HepG2 (cell line): Measurements from ENCODE around the gene UBE3D. TPM values are rescaled to one million over a fixed set of nuclear protein-coding genes. Genes with fewer than 3 reads are reported as not detected.
A peak's percentile ranks its signal among the peaks of the same experiment; 100 is the strongest.

Source experiments
- BCL3 ChIP-seq: sonication (generic); formaldehyde crosslinking; IDR thresholded peaks from 2 replicates; pipeline ENCODE4 v1.5.1; 2020; ENCODE audit warnings: mild to moderate bottlenecking, missing genetic modification reagents, moderate library complexity
- DMAP1 ChIP-seq: IDR thresholded peaks from 2 replicates; pipeline ENCODE4 v1.6.1; 2016
- HNF4A ChIP-seq: sonication (generic); formaldehyde crosslinking; IDR thresholded peaks from 2 replicates; pipeline ENCODE4 v1.4.0; 2020; ENCODE audit warnings: missing genetic modification reagents
- HOXA7 ChIP-seq: sonication (generic); formaldehyde crosslinking; IDR thresholded peaks from 2 replicates; pipeline ENCODE4 v1.8.1; 2022; ENCODE audit warnings: mild to moderate bottlenecking, missing genetic modification reagents, moderate library complexity
- MEF2D ChIP-seq: sonication (generic); formaldehyde crosslinking; IDR thresholded peaks from 2 replicates; pipeline ENCODE4 v1.5.1; 2020; ENCODE audit warnings: mild to moderate bottlenecking, missing genetic modification reagents
- MYPOP ChIP-seq: sonication (generic); formaldehyde crosslinking; IDR thresholded peaks from 2 replicates; pipeline ENCODE4 v1.8.1; 2023; ENCODE audit warnings: mild to moderate bottlenecking, moderate library complexity, missing genetic modification reagents
- NR2F2 ChIP-seq: IDR thresholded peaks from 2 replicates; pipeline ENCODE4 v1.6.1; 2012; ENCODE audit warnings: low read depth, inconsistent platforms, borderline replicate concordance
- PREB ChIP-seq: sonication (generic); formaldehyde crosslinking; IDR thresholded peaks from 2 replicates; pipeline ENCODE4 v1.4.0; 2020; ENCODE audit warnings: missing genetic modification reagents
- RELA ChIP-seq: sonication (generic); formaldehyde crosslinking; IDR thresholded peaks from 2 replicates; pipeline ENCODE4 v1.4.0; 2020; ENCODE audit warnings: missing genetic modification reagents
- REPIN1 ChIP-seq: sonication (generic); formaldehyde crosslinking; IDR thresholded peaks from 2 replicates; pipeline ENCODE4 v1.8.0; 2022; ENCODE audit warnings: missing genetic modification reagents, low read depth, mild to moderate bottlenecking, borderline replicate concordance
- SATB2 ChIP-seq: sonication (generic); formaldehyde crosslinking; IDR thresholded peaks from 2 replicates; pipeline ENCODE4 v1.5.0; 2020; ENCODE audit warnings: missing genetic modification reagents
- SMAD9 ChIP-seq: sonication (generic); formaldehyde crosslinking; IDR thresholded peaks from 2 replicates; pipeline ENCODE4 v1.5.1; 2020; ENCODE audit warnings: mild to moderate bottlenecking, missing genetic modification reagents
- SMYD3 ChIP-seq: sonication (generic); formaldehyde crosslinking; IDR thresholded peaks from 2 replicates; pipeline ENCODE4 v1.8.1; 2023; ENCODE audit warnings: mild to moderate bottlenecking, missing genetic modification reagents
- TEAD3 ChIP-seq: optimal IDR thresholded peaks from 2 replicates; pipeline ENCODE3; 2016; ENCODE audit warnings: borderline replicate concordance
- TOPORS ChIP-seq: sonication (generic); formaldehyde crosslinking; IDR thresholded peaks from 2 replicates; pipeline ENCODE4 v1.8.0; 2023; ENCODE audit warnings: mild to moderate bottlenecking, missing genetic modification reagents
- ZBTB14 ChIP-seq: sonication (generic); formaldehyde crosslinking; IDR thresholded peaks from 2 replicates; pipeline ENCODE4 v1.4.0; 2020; ENCODE audit warnings: missing genetic modification reagents
- ZC3H13 ChIP-seq: sonication (generic); formaldehyde crosslinking; IDR thresholded peaks from 2 replicates; pipeline ENCODE4 v1.8.1; 2023; ENCODE audit warnings: mild to moderate bottlenecking, missing genetic modification reagents, moderate library complexity
- ZNF143 ChIP-seq: sonication (generic); formaldehyde crosslinking; IDR thresholded peaks from 2 replicates; pipeline ENCODE4 v1.4.0; 2020; ENCODE audit warnings: missing genetic modification reagents
- ZNF30 ChIP-seq: sonication (generic); formaldehyde crosslinking; IDR thresholded peaks from 2 replicates; pipeline ENCODE4 v1.5.0; 2020; ENCODE audit warnings: mild to moderate bottlenecking, missing genetic modification reagents
- ZNF343 ChIP-seq: sonication (generic); formaldehyde crosslinking; IDR thresholded peaks from 2 replicates; pipeline ENCODE4 v1.4.0; 2020; ENCODE audit warnings: mild to moderate bottlenecking, missing genetic modification reagents
- ZNF350 ChIP-seq: sonication (generic); formaldehyde crosslinking; IDR thresholded peaks from 2 replicates; pipeline ENCODE4 v1.4.0; 2020; ENCODE audit warnings: mild to moderate bottlenecking, low read depth, missing genetic modification reagents, borderline replicate concordance
- ZNF557 ChIP-seq: sonication (generic); formaldehyde crosslinking; IDR thresholded peaks from 2 replicates; pipeline ENCODE4 v1.4.0; 2020; ENCODE audit warnings: missing genetic modification reagents
- ZNF672 ChIP-seq: sonication (generic); formaldehyde crosslinking; IDR thresholded peaks from 2 replicates; pipeline ENCODE4 v1.8.1; 2022; ENCODE audit warnings: missing genetic modification reagents
- ZNF703 ChIP-seq: sonication (generic); formaldehyde crosslinking; IDR thresholded peaks from 2 replicates; pipeline ENCODE4 v1.5.1; 2020; ENCODE audit warnings: missing genetic modification reagents, mild to moderate bottlenecking, moderate library complexity, borderline replicate concordance
- polyA plus RNA-seq, 8 experiments: library from polyadenylated mRNA; depleted of rRNA in 3 of 8; stranded (reverse) in 7 of 8; unstranded in 1 of 8; fragments of >200 nt; fragmentation: Illumina TruSeq in 4 of 8; extraction: Trizol in 4 of 8; gene quantifications; 2 replicates each; pipeline versions ENCODE4 v1.2.1 to v1.2.3, GENCODE V29; 2011 to 2016; ENCODE audit warnings: low read depth in 4 of 8, missing spikeins in 1 of 8, mixed read lengths in 1 of 8; ENCODE audit not compliant: insufficient read depth in 1 of 8
- total RNA-seq, 5 experiments: library from RNA; depleted of rRNA; stranded (reverse); fragments of >200 nt; fragmentation: Illumina TruSeq; extraction: Trizol; gene quantifications; 2 replicates each; pipeline ENCODE4 v1.2.3, GENCODE V29; 2016; ENCODE audit warnings: low read depth in 1 of 5

Gene UBE3D
- total and polyA plus RNA-seq, 2 of the 13 experiments (the other 11 are each of a cell fraction or from before 2014, with no cell fraction given) = 5.1 to 11.4 TPM

DNA sequence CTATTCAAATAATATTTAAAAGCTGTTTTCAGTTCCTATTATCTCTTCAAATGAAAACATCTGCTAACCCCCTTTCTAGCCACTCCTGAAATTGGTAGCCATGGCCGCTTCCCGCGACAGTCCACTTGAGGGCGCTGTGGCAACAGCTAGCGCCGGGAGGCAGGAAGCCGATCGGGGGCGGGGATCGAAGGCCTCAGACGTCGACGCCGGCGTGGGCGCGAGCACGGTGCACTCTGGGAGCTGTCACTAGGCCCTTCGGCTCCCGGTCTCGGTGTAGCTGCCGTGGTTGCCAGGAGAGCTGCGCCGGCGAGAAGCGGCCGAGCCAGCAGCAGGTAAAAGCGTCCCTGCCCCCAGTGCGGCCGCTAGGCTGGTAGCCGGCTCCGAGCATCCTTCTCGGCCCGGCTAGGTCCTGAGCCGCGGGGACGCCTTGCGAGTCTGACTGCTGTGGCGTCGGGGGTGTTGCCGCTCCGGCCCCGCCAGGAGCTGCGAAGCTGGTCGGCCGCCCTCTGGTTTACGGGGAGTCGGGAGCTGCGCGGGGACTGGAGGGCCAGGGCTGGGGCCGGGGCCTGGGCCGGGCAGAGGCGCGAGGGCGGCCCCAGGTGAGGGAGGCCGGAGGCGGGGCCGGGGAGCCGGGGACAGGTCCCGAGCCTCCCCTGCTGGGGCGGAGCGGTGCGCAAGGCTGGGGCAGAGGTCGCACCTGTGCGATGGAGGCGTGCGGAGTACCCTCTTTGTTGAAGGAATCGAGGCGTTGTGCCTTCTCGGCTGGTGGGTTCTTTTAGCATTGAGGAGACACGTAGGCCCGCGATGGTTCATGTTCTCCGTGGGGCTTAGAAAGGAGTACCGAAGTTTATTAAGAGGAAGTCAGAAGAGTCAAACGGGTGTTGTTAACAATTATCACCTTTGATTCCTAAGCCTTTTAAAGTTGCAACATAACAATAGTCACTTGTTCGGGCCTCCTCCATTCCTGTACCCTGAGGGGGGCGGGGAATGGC, 2.1 kb upstream of the UBE3D start, which contains the start of gene DOP1A (continued):
- TF ChIP-seq SMAD9 (CRISPR knock-in tag) = no peak
- peak; percentile 66; the same call in 1 of the 2 replicates for TF ChIP-seq BCL3 (CRISPR knock-in tag)
- peak; percentile 72 for TF ChIP-seq MEF2D (CRISPR knock-in tag)
- no peak for TF ChIP-seq ZNF672 (CRISPR knock-in tag)
- TF ChIP-seq HOXA7 = no peak
- TF ChIP-seq TOPORS = peak; percentile 95
- no peak for TF ChIP-seq SMYD3 (CRISPR knock-in tag)
- peak; percentile 62; the same call in 1 of the 2 replicates for TF ChIP-seq SATB2 (CRISPR knock-in tag)
- 0 out of 2 replicates have a peak, but pooled peaks have one; percentile 32 for TF ChIP-seq ZNF30 (CRISPR knock-in tag)
- TF ChIP-seq ZNF557 = no peak
- no peak; the same call in 1 of the 2 replicates for TF ChIP-seq ZC3H13 (CRISPR knock-in tag)
- TF ChIP-seq ZNF143 (CRISPR knock-in tag) = peak; percentile 90
- TF ChIP-seq REPIN1 (CRISPR knock-in tag) = peak; percentile 44; the same call in 1 of the 2 replicates
- no peak; the same call in 1 of the 2 replicates for TF ChIP-seq RELA (CRISPR knock-in tag)
- TF ChIP-seq ZBTB14 (CRISPR knock-in tag) = peak; percentile 45; the same call in 1 of the 2 replicates
- TF ChIP-seq PREB = 0 out of 2 replicates have a peak, but pooled peaks have one; percentile 56
- TF ChIP-seq TEAD3 (CRISPR knock-in tag) = peak; percentile 60
- peak; percentile 39; the same call in 1 of the 2 replicates for TF ChIP-seq HNF4A (CRISPR knock-in tag)
- peak; percentile 74 for TF ChIP-seq MYPOP (CRISPR knock-in tag)
- TF ChIP-seq ZNF343 (CRISPR knock-in tag) = 0 out of 2 replicates have a peak, but pooled peaks have one; percentile 39
- TF ChIP-seq ZNF350 (CRISPR knock-in tag) = peak; percentile 81
- no peak; the same call in 1 of the 2 replicates for TF ChIP-seq NR2F2
- TF ChIP-seq ZNF703 (CRISPR knock-in tag) = peak; percentile 31; the same call in 1 of the 2 replicates
- TF ChIP-seq DMAP1 (CRISPR knock-in tag) = peak; percentile 48
